Neutrophil (primary cell): ENCODE data around the gene ME1.

Experiments used
- H3K27ac ChIP-seq: fragments of 200-600 bp; sonication (generic); 2 replicates; pipeline ENCODE4 v1.5.1; 2016; ENCODE audit warnings: mild to moderate bottlenecking, moderate library complexity
- H3K27me3 ChIP-seq: fragments of 200-600 bp; sonication (generic); 2 replicates; pipeline ENCODE4 v1.6.0; 2016; ENCODE audit warnings: mild to moderate bottlenecking
- H3K36me3 ChIP-seq: fragments of 200-600 bp; sonication (generic); 2 replicates; pipeline ENCODE4 v1.5.1; 2017
- H3K4me1 ChIP-seq, 2 experiments: fragments of 200-600 bp in 1 of 2; sonication (generic) in 1 of 2; 1 replicate in 1 of 2; 2 replicates in 1 of 2; pipeline versions ENCODE4 v1.5.1 to v1.6.1; 2013 to 2016; ENCODE audit warnings: low read depth in 1 of 2, low read length in 1 of 2, mild to moderate bottlenecking in 1 of 2, moderate library complexity in 1 of 2; ENCODE audit not compliant: control insufficient read depth in 1 of 2, insufficient read depth in 1 of 2
- H3K4me3 ChIP-seq, 2 experiments: fragments of 200-600 bp in 1 of 2; sonication (generic) in 1 of 2; 1 replicate in 1 of 2; 2 replicates in 1 of 2; pipeline ENCODE4 v1.5.1; 2013 to 2016; ENCODE audit warnings: low read depth in 1 of 2, low read length in 1 of 2, mild to moderate bottlenecking in 1 of 2, moderate library complexity in 1 of 2
- H3K9me3 ChIP-seq: fragments of 200-600 bp; sonication (generic); 2 replicates; pipeline ENCODE4 v1.5.1; 2016
- CTCF ChIP-seq: fragments of 200-600 bp; sonication (generic); IDR thresholded peaks from 2 replicates; pipeline ENCODE4 v1.5.1; 2016; ENCODE audit warnings: antibody characterized with exemption

Gene ME1

GRCh38 chr6:83430611-83431544 is at the start of gene ME1:
TSS of gene ME1 (minus strand) at chr6:83431051. CDS start at chr6:83430954, 97 bp downstream.
- Histone ChIP-seq H3K9me3 (no peaks in the 10 kb centered on the region), H3K27me3 (peaks cover 75% of the 10 kb centered on the region), H3K36me3 (no peaks in the 10 kb centered on the region), H3K4me3 (no peak within 1 kb of the TSS), H3K4me1 (no peaks in the 10 kb centered on the region), H3K27ac (no peak within 1 kb of the TSS)
- TF ChIP-seq CTCF: no peak

GRCh38 chr6:83480470-83480869 is 49.6 kb upstream of the ME1 start:
- no peak for TF ChIP-seq CTCF
- H3K9me3 ChIP-seq: no peaks in the 10 kb centered on the region
- H3K27me3 ChIP-seq: no peaks in the 10 kb centered on the region
- H3K36me3 ChIP-seq: no peaks in the 10 kb centered on the region
- H3K27ac ChIP-seq: no peak overlapping the region
- no peak overlapping the region for H3K4me3 ChIP-seq
- H3K4me1 ChIP-seq: no peaks in the 10 kb centered on the region

- Histone ChIP-seq H3K27me3 (no peaks in the 10 kb centered on the region), H3K4me3 (no peak overlapping the region), H3K4me1 (no peaks in the 10 kb centered on the region), H3K9me3 (no peaks in the 10 kb centered on the region), H3K27ac (no peak overlapping the region), H3K36me3 (no peaks in the 10 kb centered on the region)
- TF ChIP-seq CTCF: no peak
These were observed 48.5 kb upstream of the ME1 start for GRCh38 chr6:83479389-83479788.

- Histone ChIP-seq H3K4me3 (no peak overlapping the region), H3K27me3 (no peaks in the 10 kb centered on the region), H3K27ac (no peak overlapping the region), H3K36me3 (no peaks in the 10 kb centered on the region), H3K4me1 (no peaks in the 10 kb centered on the region), H3K9me3 (no peaks in the 10 kb centered on the region)
- TF ChIP-seq CTCF: no peak
These were observed 46.1 kb upstream of the ME1 start for GRCh38 chr6:83476971-83477370.

DNA sequence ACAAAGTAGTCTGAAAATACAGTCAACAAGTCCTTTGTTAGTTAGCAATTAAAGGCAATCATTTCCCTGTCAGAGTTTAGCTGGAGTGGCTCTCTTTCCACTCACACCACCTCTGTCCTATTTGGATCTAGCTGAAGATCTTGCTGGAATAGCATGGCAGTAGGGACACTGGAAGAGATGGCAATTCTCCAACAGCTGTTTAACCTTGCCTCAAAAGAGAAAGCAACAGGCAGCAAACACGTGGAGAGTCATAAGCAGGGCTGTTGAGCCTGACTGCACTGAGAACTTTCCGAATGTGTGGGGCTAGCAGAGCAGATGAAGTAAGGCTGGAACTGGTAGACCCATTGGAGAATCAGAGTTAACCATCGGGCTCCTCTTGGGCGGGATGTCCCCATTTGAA is 43.5 kb upstream of the ME1 start:
- Histone ChIP-seq H3K27ac (no peak overlapping the region), H3K9me3 (no peaks in the 10 kb centered on the region), H3K36me3 (no peaks in the 10 kb centered on the region), H3K4me1 (no peaks in the 10 kb centered on the region), H3K27me3 (no peaks in the 10 kb centered on the region), H3K4me3 (no peak overlapping the region)
- TF ChIP-seq CTCF: no peak
